Midbrain (tissue), 1 donor: ENCODE results near the gene PRSS8.
"Not testable (repeated sequence)": the region's sequence is repeated elsewhere in the genome, so short reads cannot be mapped to it uniquely, and the experiment has no call there.

Experiments
- DNase-seq: peaks from one replicate; lab custom pipeline; 2025; lab: John Stamatoyannopoulos, UW

PRSS8 gene

GRCh38 chr16:31135535-31136286 lies at the start of gene PRSS8:
TSS of gene PRSS8 (minus strand) at chr16:31135727. CDS start at chr16:31135498, 229 bp downstream.
- DNase-seq = no peak

DNA sequence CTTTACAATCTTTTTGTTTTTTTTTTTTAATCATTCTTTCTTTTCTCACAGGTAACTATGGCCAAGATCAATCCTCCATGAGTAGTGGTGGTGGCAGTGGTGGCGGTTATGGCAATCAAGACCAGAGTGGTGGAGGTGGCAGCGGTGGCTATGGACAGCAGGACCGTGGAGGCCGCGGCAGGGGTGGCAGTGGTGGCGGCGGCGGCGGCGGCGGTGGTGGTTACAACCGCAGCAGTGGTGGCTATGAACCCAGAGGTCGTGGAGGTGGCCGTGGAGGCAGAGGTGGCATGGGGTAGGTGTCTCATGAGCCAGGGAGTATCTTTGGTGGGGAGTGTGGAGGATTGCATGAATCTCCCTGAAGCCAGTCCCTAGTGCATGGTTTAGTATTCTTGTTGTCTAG lies 49.4 kb upstream of the PRSS8 start:
- no peak for DNase-seq

DNA sequence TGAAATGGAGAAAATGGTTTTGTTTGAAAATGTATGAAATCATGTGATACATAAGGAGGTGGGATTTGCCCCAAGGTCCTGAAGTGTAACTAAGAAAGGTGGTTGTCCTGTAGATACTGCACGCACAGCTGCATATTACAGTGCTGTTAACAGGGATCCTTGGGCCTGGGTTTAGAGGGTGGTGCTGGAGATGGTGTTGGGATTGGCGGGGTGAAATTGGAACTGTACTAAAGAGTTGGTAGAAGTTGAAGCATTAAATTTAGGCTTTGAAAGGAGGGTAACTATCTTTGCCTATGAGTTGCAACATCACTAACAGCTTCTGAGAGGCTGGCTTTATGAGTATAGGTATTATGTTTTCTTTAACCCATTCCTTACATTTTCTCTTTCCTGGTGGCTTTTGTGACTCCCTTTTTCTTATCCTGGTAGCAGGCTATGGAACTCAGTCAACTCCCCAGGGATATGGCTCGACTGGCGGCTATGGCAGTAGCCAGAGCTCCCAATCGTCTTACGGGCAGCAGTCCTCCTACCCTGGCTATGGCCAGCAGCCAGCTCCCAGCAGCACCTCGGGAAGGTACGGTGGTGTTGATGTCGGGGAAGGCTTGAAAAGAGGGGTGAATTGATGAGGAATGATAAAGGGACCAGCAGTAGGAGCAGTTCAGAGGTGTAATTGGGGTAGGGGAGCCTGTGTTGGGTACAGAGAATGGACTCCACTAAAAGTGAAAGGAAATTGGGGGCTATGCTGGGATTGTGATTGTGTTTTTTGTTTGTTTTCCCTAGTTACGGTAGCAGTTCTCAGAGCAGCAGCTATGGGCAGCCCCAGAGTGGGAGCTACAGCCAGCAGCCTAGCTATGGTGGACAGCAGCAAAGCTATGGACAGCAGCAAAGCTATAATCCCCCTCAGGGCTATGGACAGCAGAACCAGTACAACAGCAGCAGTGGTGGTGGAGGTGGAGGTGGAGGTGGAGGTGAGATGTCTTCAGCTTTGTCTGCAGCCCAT lies 48.2 kb upstream of the PRSS8 start:
- DNase-seq = no peak

DNA sequence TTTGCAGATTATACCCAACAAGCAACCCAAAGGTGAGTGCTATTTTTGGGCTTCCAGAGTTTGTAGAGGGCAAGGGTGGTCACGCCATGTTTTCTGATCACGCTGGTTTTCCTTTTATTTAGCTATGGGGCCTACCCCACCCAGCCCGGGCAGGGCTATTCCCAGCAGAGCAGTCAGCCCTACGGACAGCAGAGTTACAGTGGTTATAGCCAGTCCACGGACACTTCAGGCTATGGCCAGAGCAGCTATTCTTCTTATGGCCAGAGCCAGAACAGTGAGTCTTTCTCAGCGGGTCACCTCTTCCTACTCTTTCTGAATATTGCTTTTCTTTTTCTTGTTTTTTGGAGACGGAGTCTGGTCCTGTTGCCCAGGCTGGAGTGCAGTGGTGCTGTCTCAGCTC lies 46.9 kb upstream of the PRSS8 start:
- no peak for DNase-seq

DNA sequence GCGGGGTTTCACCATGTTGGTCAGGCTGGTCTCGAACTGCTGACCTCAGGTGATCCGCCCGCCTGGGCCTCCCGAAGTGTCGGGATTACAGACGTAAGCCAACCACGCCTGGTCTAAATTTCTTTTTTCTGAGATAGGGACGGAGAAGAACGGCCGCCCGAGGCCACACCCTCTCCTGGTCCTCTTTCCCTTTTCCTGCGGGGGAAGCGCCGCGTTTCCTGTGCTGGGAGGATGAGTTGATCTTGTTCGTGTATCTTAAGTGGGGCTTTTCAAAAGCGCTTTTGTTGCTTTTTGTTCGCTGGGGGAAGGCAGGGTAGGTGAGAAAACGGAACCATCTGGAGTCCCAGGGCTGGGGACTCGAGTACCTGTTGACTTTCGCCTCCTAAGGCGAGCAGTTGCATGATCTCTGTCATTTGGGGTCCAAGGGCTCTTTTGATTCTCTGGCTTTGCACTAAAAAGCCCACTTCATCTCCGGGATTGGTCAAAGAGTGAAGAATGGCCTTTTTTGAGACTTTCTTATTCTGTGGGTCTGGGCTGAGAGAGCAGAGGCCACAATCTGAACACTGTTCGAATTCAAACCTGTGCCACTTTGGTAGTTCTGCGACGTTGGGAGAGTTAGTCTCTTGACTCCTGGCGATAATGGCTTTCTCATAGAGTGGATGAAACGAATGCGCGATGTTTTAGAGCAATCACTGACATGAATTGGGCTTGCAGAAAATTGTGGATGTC lies 45.7 kb upstream of the PRSS8 start:
- no peak for DNase-seq

GRCh38 chr16:31179747-31180459 lies 44.4 kb upstream of the PRSS8 start, which contains the start of gene FUS:
TSS of gene FUS (plus strand) at chr16:31180139. CDS start at chr16:31180215, 76 bp downstream.
- DNase-seq = peak; percentile 94

DNA sequence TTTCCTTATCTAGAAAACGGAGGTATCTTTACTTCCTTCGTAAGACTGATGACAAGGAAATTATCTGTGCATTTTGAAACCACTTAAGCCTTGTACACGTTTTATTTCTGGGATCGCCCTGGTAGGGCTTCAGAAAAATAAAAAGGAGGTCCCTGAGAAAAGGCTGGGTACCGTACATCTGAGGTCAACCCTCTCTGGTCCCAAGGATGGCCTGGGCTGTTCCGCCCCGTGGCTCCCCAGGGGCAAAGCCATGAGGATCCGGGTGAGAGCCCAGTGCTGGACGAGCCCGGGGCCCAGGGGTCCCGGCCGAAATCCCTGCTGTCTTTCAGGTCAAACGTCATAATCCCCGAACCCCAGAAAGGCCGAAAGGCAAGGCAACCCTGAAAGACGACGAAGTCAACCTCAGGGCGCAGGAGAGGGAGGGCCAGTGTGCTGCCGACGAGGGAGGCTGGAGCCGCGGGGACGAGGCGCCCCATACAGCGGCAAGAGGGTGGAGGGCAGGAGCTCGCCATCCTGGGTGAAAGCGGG lies 43.8 kb upstream of the PRSS8 start:
- DNase-seq = no peak

GRCh38 chr16:31177136-31177535 lies 41.6 kb upstream of the PRSS8 start:
- no peak for DNase-seq

GRCh38 chr16:31170048-31170447 lies 34.5 kb upstream of the PRSS8 start:
- DNase-seq = not testable (repeated sequence)

- DNase-seq = no peak
These were observed 33.3 kb upstream of the PRSS8 start for GRCh38 chr16:31168848-31169247.

- no peak for DNase-seq
These were observed 31.8 kb upstream of the PRSS8 start for GRCh38 chr16:31167315-31167714.

DNA sequence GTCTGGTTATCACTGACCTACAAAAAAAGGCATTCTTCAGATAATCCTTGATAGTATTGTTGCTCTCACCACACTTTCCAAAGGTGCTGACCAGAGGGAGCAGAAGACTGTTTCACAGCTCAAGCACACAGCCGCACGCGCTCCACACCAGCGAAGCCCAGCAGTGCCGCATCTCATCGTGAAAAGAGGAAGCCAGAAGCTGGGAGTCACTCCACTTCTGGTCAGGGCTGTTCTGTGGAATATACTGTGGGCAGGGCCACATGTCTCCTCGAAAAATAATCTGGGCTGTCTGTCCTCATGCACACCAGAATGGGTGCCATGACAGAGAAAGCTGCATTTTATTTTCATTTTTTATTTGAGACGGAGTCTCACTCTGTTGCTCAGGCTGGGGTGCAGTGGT lies 21.6 kb upstream of the PRSS8 start:
- peak; percentile 29 for DNase-seq

DNA sequence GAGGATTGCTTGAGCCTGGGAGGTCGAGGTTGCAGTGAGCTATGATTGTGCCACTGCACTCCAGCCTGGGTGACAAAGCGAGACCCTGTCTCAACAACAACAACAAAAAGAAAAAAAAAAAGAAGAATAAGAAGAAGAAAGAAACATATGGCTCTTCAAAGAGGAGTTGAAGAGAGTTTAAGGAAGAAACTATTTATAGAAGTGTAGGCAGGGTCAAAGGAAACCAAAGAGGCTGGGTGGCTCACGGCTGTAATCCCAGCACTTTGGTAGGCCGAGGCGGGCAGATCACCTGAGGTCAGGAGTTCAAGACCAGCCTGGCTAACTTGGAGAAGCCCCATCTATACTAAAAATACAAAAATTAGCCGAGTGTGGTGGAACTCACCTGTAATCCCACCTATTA lies 15.4 kb upstream of the PRSS8 start:
- not testable (repeated sequence) for DNase-seq

DNA sequence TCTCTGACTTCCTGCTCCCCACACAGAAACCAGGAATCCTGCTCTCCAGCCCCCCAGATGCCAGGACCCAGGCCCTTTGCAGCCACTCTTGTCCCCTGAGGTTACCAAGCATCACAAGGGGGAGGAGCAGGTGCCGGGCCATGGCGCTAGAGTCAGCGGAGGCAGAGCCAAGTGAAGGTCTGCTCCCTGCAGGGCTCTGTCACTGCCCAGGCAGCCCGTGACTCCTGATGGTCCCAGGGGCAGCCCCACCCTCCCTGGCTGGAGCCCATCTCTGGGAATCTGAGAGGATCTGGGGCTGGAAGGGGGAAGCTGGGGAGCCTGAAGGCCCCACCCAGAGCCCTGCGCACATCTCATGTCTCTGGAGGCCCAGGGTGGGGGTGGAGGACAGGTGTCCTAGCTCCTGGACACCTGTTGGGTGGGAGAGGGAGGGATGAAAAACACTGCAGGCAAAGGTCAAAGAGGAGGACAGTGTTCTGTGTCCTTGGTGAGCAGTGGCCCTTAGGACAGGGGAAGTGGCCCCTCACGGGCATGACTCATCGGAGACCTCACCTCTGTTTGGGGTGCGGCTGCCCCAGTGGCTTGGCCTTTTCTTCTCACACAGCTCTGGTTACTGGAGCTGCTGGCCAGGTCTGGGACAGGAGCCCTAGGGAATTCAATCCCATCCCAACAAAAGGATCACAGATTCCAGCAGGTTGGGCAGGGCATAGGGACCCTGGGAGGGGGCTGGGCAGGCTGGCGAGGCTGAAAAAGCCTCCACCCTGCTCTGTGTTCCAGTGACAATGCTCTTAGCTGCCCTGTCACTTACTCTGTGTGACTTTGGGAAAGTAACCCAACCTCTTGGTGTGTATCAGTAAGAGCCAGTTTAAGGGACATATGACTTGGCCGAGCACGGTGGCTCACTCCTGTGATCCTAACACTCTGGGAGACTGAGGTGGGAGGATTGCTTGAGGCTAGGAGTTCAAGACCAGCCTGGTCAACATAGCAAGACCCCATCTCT lies 14.7 kb upstream of the PRSS8 start, which contains the start of gene PRSS36:
Gene PRSS36, minus strand, starts transcription at position 173 of the 997 bp plus-strand sequence. Its CDS starts 31 bp downstream, at position 142.
- no peak for DNase-seq

- no peak for DNase-seq
These were observed 13.8 kb upstream of the PRSS8 start for GRCh38 chr16:31149332-31149731.

GRCh38 chr16:31148896-31149295 lies 13.4 kb upstream of the PRSS8 start:
- no peak for DNase-seq

GRCh38 chr16:31148281-31148728 lies 12.8 kb upstream of the PRSS8 start:
- no peak for DNase-seq

DNA sequence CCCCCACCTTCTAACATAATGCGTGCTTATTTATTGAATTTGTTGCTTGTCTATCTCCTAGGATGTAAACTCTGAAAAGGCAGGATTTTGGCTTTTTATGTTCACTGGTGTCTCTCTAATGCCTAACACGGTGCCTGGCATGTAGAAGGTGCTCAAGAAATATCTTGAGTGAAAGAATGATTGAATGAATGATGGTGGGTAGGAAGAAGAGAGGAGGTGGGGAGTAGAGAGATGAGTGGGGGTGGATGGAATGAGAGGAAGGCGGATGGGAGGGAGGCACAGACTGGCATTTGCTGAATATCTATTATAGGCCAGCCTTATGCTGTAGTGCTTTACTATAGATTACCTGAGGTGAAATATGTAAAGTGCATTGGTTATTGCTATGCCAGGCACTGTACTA lies 12.0 kb upstream of the PRSS8 start:
- no peak for DNase-seq

- no peak for DNase-seq
These were observed 10.0 kb upstream of the PRSS8 start for GRCh38 chr16:31145398-31145990.
